ENCODE data around the gene PRPF40A. TPM values are rescaled to one million over a fixed set of nuclear protein-coding genes. Genes with fewer than 3 reads are reported as not detected.
"Not testable (repeated sequence)": the region's sequence is repeated elsewhere in the genome, so short reads cannot be mapped to it uniquely, and the experiment has no call there.

The PRPF40A gene
- total RNA-seq: 132 and 142 TPM in 2 replicates
- long read RNA-seq, partial matches to known transcripts: 277 of 355 reads
- long read RNA-seq, other reads (novel, unspliced or antisense): 77 of 355 reads

DNA sequence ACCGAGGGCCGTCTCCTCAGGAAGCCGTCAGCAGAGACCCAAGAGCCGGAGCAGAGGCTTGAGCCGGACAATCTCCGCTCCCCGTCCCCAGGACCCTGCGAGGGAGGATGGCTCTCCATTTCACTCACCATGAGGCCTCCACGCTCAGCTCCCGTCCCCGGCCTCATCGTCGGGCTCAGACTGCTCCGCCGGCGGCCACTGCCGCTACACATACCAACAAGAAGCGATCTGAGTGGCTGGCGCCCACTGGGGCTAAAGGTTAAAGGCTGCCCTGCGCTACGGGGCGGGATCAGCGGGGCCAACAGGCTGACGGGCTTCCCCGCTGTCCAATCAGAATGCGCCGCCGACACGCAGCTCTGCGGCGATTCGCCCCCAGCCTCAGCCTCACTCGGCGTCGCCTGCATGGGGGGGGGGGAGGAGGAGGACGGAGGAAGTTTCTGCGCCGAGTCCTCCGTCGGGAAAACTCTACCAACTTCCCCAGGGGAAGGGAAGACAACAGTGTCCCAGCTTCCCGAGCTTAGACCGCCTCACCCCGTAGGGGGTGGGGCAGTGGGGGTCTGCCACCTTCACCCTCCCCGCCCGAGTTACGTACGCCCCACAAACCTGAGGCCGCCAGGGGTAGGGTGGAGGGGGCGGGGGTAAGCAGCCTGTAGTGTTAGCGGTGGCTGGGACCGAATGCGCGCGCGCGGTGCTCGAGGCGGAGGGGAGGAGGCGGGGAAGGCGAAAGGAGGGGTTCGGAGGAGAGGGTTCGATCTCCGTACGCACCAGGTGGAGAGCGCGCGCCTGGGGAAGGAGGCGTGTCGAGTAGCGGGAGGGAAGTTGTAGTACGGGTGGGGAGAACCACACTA is at the start of gene PRPF40A:
PRPF40A (minus strand) TSS at position 234 of the 848 bp plus-strand sequence; CDS start at position 212, 22 bp downstream.
- TF ChIP-seq, protein P1, sequence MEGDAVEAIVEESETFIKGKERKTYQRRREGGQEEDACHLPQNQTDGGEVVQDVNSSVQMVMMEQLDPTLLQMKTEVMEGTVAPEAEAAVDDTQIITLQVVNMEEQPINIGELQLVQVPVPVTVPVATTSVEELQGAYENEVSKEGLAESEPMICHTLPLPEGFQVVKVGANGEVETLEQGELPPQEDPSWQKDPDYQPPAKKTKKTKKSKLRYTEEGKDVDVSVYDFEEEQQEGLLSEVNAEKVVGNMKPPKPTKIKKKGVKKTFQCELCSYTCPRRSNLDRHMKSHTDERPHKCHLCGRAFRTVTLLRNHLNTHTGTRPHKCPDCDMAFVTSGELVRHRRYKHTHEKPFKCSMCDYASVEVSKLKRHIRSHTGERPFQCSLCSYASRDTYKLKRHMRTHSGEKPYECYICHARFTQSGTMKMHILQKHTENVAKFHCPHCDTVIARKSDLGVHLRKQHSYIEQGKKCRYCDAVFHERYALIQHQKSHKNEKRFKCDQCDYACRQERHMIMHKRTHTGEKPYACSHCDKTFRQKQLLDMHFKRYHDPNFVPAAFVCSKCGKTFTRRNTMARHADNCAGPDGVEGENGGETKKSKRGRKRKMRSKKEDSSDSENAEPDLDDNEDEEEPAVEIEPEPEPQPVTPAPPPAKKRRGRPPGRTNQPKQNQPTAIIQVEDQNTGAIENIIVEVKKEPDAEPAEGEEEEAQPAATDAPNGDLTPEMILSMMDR (IDR thresholded peaks at IDR 0.05; ENCODE audit: unreplicated experiment): no peak
- no peaks in the 10 kb centered on the region for H3K27me3 Mint-ChIP-seq
- DNase-seq (ENCODE audit: low spot score, unreplicated experiment): peak; percentile 96
- H3K27ac Mint-ChIP-seq: peak within 1 kb of the TSS; percentile 100
- no peaks in the 10 kb centered on the region for H3K9me3 Mint-ChIP-seq (ENCODE audit: low read depth)
- H3K4me3 Mint-ChIP-seq (ENCODE audit: low read depth): peak within 1 kb of the TSS; percentile 92
- peaks cover 15% of the 10 kb centered on the region for H3K36me3 Mint-ChIP-seq (ENCODE audit: insufficient read depth)
- H3K4me1 Mint-ChIP-seq (ENCODE audit: low read depth): peaks cover 34% of the 10 kb centered on the region

DNA sequence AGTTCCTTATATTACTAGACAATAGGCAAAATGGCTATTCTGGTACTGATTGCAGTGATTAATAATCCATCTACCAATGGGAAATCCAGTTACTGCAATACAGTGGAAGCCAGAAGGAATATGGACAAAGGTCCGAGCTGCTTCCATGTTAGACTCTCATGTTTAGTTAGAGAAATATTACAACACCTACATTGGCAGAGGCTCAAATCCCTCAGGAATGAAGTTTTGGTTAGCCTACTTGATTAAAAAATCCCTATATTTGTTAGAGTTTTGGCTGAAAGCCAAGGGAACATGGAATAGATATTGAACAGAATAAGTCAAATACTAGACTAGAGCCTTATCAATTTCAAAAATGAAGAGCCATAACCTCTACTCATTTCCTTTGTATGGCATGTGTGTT is 49.7 kb upstream of the PRPF40A start:
- no peak overlapping the region for H3K4me3 Mint-ChIP-seq (ENCODE audit: low read depth)
- no peak for DNase-seq (ENCODE audit: low spot score, unreplicated experiment)
- peaks cover 8% of the 10 kb centered on the region for H3K4me1 Mint-ChIP-seq (ENCODE audit: low read depth)
- peaks cover 1% of the 10 kb centered on the region for H3K36me3 Mint-ChIP-seq (ENCODE audit: insufficient read depth)
- no peaks in the 10 kb centered on the region for H3K27me3 Mint-ChIP-seq
- no peaks in the 10 kb centered on the region for H3K9me3 Mint-ChIP-seq (ENCODE audit: low read depth)
- H3K27ac Mint-ChIP-seq: no peak overlapping the region
- TF ChIP-seq, protein P1 (IDR thresholded peaks at IDR 0.05; ENCODE audit: unreplicated experiment): no peak

DNA sequence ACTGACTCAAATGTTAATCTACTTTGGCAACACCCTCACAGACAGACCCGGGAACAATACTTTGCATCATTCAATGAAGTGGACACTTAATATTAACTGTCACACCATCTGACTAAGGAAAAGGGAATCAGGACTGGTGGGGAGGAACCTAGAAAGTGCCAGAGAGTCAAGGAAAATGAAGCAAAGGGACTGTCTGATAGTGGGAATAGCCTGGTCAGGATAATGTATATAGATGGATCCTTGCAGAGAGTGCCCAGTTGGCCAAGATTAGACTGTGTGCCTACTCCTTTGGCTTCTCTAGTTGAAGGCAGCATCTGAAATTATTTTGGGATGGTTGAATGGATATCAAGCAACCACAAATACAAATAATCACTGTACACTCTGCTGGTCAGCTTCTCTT is 46.4 kb upstream of the PRPF40A start:
- Mint-ChIP-seq H3K4me1 (ENCODE audit: low read depth) (peaks cover 15% of the 10 kb centered on the region), H3K9me3 (ENCODE audit: low read depth) (no peaks in the 10 kb centered on the region), H3K36me3 (ENCODE audit: insufficient read depth) (peaks cover 7% of the 10 kb centered on the region), H3K27me3 (no peaks in the 10 kb centered on the region), H3K27ac (no peak overlapping the region), H3K4me3 (ENCODE audit: low read depth) (no peak overlapping the region)
- no peak for DNase-seq (ENCODE audit: low spot score, unreplicated experiment)
- TF ChIP-seq, protein P1 (IDR thresholded peaks at IDR 0.05; ENCODE audit: unreplicated experiment): no peak

DNA sequence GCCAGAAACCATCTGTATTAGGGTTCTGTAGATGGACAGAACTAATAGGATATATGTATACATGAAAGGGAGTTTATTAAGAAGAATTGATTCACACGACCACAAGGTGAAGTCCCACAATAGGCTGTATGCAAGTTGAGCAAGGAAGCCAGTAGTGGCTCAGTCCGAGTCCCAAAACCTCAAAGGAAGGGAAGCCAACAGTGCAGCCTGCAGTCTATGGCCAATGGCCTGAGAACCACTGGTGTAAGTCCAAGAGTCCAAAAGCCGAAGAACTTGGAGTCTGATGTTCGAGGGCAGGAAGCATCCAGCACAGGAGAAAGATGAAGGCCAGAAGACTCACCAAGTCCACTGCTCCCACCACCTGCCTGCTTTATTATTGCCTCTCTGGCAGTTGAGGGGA is 45.9 kb upstream of the PRPF40A start:
- H3K9me3 Mint-ChIP-seq (ENCODE audit: low read depth); H3K27me3 Mint-ChIP-seq; H3K4me3 Mint-ChIP-seq (ENCODE audit: low read depth); H3K27ac Mint-ChIP-seq; DNase-seq (ENCODE audit: low spot score, unreplicated experiment); H3K36me3 Mint-ChIP-seq (ENCODE audit: insufficient read depth): not testable (repeated sequence)
- peaks cover 15% of the 10 kb centered on the region for H3K4me1 Mint-ChIP-seq (ENCODE audit: low read depth)

DNA sequence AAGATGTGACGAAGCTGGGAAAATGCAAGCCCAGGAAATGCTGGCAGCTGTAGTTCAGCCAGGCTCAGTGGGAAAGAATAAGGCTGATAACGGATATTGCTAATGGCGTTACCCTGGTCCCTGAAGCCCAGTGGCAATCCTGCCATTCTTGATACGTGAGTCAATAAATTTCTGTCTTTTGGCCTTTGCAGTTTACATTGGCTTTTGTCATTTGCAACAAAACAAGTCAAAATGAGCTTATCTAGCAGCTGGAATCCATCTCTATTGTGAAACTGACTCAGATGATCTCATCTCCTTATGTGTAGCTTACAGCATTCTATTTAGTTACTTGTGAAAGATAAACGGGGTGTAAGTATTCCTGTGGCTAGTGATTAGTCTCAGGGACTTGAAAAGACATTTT is 44.9 kb upstream of the PRPF40A start:
- Mint-ChIP-seq H3K27ac (no peak overlapping the region), H3K36me3 (ENCODE audit: insufficient read depth) (peaks cover 7% of the 10 kb centered on the region), H3K27me3 (no peaks in the 10 kb centered on the region), H3K4me3 (ENCODE audit: low read depth) (no peak overlapping the region), H3K9me3 (ENCODE audit: low read depth) (no peaks in the 10 kb centered on the region), H3K4me1 (ENCODE audit: low read depth) (peaks cover 15% of the 10 kb centered on the region)
- TF ChIP-seq, protein P1 (IDR thresholded peaks at IDR 0.05; ENCODE audit: unreplicated experiment): no peak
- DNase-seq (ENCODE audit: low spot score, unreplicated experiment): no peak

DNA sequence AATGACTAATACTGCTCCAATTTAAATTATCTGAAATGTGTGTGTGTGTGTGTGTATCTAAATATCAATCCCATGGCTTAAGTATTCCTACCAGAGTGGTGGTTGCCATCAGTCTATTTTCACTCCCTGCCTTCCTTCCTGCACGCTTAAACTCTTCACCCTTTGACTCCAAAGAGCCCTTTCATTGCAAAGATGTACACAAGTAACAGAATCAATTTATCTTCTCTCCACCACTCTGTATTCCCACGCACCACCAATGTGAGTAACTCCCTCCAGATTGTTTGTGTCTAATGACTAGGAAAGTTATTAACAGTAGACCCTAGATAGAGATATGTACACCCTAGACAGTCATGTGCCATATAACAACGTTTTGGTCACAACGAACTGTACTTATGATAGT is 44.0 kb upstream of the PRPF40A start:
- no peak overlapping the region for H3K27ac Mint-ChIP-seq
- TF ChIP-seq, protein P1 (IDR thresholded peaks at IDR 0.05; ENCODE audit: unreplicated experiment): no peak
- H3K4me3 Mint-ChIP-seq (ENCODE audit: low read depth): no peak overlapping the region
- H3K9me3 Mint-ChIP-seq (ENCODE audit: low read depth): no peaks in the 10 kb centered on the region
- no peak for DNase-seq (ENCODE audit: low spot score, unreplicated experiment)
- peaks cover 15% of the 10 kb centered on the region for H3K4me1 Mint-ChIP-seq (ENCODE audit: low read depth)
- no peaks in the 10 kb centered on the region for H3K27me3 Mint-ChIP-seq
- peaks cover 13% of the 10 kb centered on the region for H3K36me3 Mint-ChIP-seq (ENCODE audit: insufficient read depth)

Data from progenitor cell of endocrine pancreas (in vitro differentiated cells).